ENCODE results near the gene MVK. TPM values are rescaled to one million over a fixed set of nuclear protein-coding genes. Genes with fewer than 3 reads are reported as not detected.

Gene MVK
- total RNA-seq, 2 donors from 2014 or later: 12.8 to 22.6 TPM

DNA sequence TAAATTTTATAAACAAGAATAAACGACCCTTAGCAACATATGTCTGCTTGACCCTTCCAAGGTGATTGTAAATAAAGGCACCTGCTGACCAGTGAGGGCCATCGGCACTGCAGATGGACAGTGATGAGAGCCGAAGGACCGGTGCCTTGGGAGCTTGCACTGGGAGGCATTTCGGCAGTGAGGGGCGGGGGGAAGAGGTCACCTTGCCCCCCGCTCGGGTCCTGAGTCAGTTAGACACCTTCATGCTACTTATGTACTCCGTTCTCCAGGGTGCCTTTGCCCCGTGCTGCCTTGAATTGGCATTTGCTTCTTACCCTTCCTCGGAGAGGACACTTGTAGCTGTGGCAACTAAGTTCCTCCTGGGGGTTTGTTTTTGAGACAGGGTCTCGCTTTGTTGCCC is 23.3 kb upstream of the MVK start:
- Mint-ChIP-seq H3K36me3 (ENCODE audit: low read depth) (no peaks in the 10 kb centered on the region), H3K27ac (no peak overlapping the region), H3K4me3 (no peak overlapping the region), H3K4me1 (no peaks in the 10 kb centered on the region), H3K27me3 (ENCODE audit: insufficient read depth) (peaks cover 7% of the 10 kb centered on the region), H3K9me3 (no peaks in the 10 kb centered on the region)
- no peaks in the 10 kb centered on the region for H3K27me3 ChIP-seq (ENCODE audit: control insufficient read depth, insufficient read depth, low read length, poor library complexity, severe bottlenecking)
- no peak for DNase-seq
- no peaks in the 10 kb centered on the region for H3K9me3 ChIP-seq (ENCODE audit: control insufficient read depth, low read length)
- no peak overlapping the region for H3K4me3 ChIP-seq (ENCODE audit: low read length)
- no peak overlapping the region for H3K27ac ChIP-seq (ENCODE audit: low read depth, low read length)
- WGBS, 2 experiments (ENCODE audit: insufficient coverage in 1 of 2, insufficient read length in 1 of 2): 87 to 92% methylated on average over 12 of the region's 12 CpGs
- no peak overlapping the region for H3K9ac ChIP-seq (ENCODE audit: extremely low read depth, low read length, poor library complexity, severe bottlenecking)
- no peaks in the 10 kb centered on the region for H3K4me1 ChIP-seq (ENCODE audit: control insufficient read depth, insufficient read depth, low read length)
- TF ChIP-seq CTCF (conservative IDR thresholded peaks at IDR 0.05): no peak
- no peaks in the 10 kb centered on the region for H3K36me3 ChIP-seq (ENCODE audit: control insufficient read depth, insufficient read depth, low read length)

- Histone ChIP-seq H3K27ac (ENCODE audit: low read depth, low read length) (no peak overlapping the region), H3K4me3 (ENCODE audit: low read length) (no peak overlapping the region), H3K27me3 (ENCODE audit: control insufficient read depth, insufficient read depth, low read length, poor library complexity, severe bottlenecking) (no peaks in the 10 kb centered on the region), H3K4me1 (ENCODE audit: control insufficient read depth, insufficient read depth, low read length) (no peaks in the 10 kb centered on the region), H3K9ac (ENCODE audit: extremely low read depth, low read length, poor library complexity, severe bottlenecking) (no peak overlapping the region), H3K9me3 (ENCODE audit: control insufficient read depth, low read length) (no peaks in the 10 kb centered on the region), H3K36me3 (ENCODE audit: control insufficient read depth, insufficient read depth, low read length) (no peaks in the 10 kb centered on the region)
- 90 to 97% methylated on average over 5 to 6 of the region's 6 CpGs for WGBS, 2 experiments (ENCODE audit: insufficient coverage in 1 of 2, insufficient read length in 1 of 2)
- Mint-ChIP-seq H3K36me3 (ENCODE audit: low read depth) (no peaks in the 10 kb centered on the region), H3K27ac (no peak overlapping the region), H3K4me3 (no peak overlapping the region), H3K27me3 (ENCODE audit: insufficient read depth) (peaks cover 7% of the 10 kb centered on the region), H3K9me3 (no peaks in the 10 kb centered on the region), H3K4me1 (no peaks in the 10 kb centered on the region)
- no peak for TF ChIP-seq CTCF (conservative IDR thresholded peaks at IDR 0.05)
- no peak for DNase-seq
Observed at GRCh38 chr12:109551108-109551507, 22.5 kb upstream of the MVK start.

GRCh38 chr12:109552971-109553370 is 20.6 kb upstream of the MVK start:
- TF ChIP-seq CTCF (conservative IDR thresholded peaks at IDR 0.05): no peak
- peaks cover 7% of the 10 kb centered on the region for H3K27me3 Mint-ChIP-seq (ENCODE audit: insufficient read depth)
- WGBS, 2 experiments (ENCODE audit: insufficient coverage in 1 of 2, insufficient read length in 1 of 2): 90 to 94% methylated on average over 3 to 4 of the region's 4 CpGs
- Histone ChIP-seq H3K27ac (ENCODE audit: low read depth, low read length) (no peak overlapping the region), H3K4me1 (ENCODE audit: control insufficient read depth, insufficient read depth, low read length) (no peaks in the 10 kb centered on the region), H3K9ac (ENCODE audit: extremely low read depth, low read length, poor library complexity, severe bottlenecking) (no peak overlapping the region), H3K27me3 (ENCODE audit: control insufficient read depth, insufficient read depth, low read length, poor library complexity, severe bottlenecking) (no peaks in the 10 kb centered on the region), H3K4me3 (ENCODE audit: low read length) (no peak overlapping the region), H3K36me3 (ENCODE audit: control insufficient read depth, insufficient read depth, low read length) (no peaks in the 10 kb centered on the region), H3K9me3 (ENCODE audit: control insufficient read depth, low read length) (no peaks in the 10 kb centered on the region)
- peak overlapping the region; percentile 61 for H3K27ac Mint-ChIP-seq
- DNase-seq: no peak
- H3K4me1 Mint-ChIP-seq: no peaks in the 10 kb centered on the region
- no peak overlapping the region for H3K4me3 Mint-ChIP-seq
- H3K36me3 Mint-ChIP-seq (ENCODE audit: low read depth): no peaks in the 10 kb centered on the region
- no peaks in the 10 kb centered on the region for H3K9me3 Mint-ChIP-seq

Measured in endodermal cell (in vitro differentiated cells).